Thymus (tissue), 11 donors: ENCODE measurements around the gene SCN10A. TPM values are rescaled to one million over a fixed set of nuclear protein-coding genes. Genes with fewer than 3 reads are reported as not detected.

Experiments
- DNase-seq, 9 donors: peaks; one replicate each; pipeline ENCODE4 v3.0.0-alpha.2; 2013; ENCODE audit warnings: low spot score in 9 of 9, low read depth in 6 of 9, missing footprints in 1 of 9
- H3K27ac ChIP-seq, 2 donors: one replicate each; pipeline ENCODE4 v1.5.1; 2013; ENCODE audit warnings: control low read depth in 1 of 2, low read depth in 1 of 2, low read length in 1 of 2, mild to moderate bottlenecking in 1 of 2, moderate library complexity in 1 of 2
- H3K27me3 ChIP-seq, 2 donors: one replicate each; pipeline ENCODE4 v1.5.1; 2013; ENCODE audit warnings: low read length in 1 of 2; ENCODE audit not compliant: control insufficient read depth in 2 of 2, insufficient read depth in 1 of 2
- H3K36me3 ChIP-seq, 2 donors: one replicate each; pipeline ENCODE4 v1.5.1; 2013; ENCODE audit warnings: low read length in 1 of 2, mild to moderate bottlenecking in 1 of 2, moderate library complexity in 1 of 2; ENCODE audit not compliant: control insufficient read depth in 2 of 2, insufficient read depth in 2 of 2
- H3K4me1 ChIP-seq, 2 donors: one replicate each; pipeline ENCODE4 v1.5.1; 2013; ENCODE audit warnings: low read length in 2 of 2; ENCODE audit not compliant: control insufficient read depth in 2 of 2, insufficient read depth in 2 of 2
- H3K4me3 ChIP-seq, 2 donors: one replicate each; pipeline ENCODE4 v1.5.1; 2013; ENCODE audit warnings: low read length in 2 of 2, control low read depth in 1 of 2, mild to moderate bottlenecking in 1 of 2
- H3K9me3 ChIP-seq, 2 donors: one replicate each; pipeline ENCODE4 v1.5.1; 2013; ENCODE audit warnings: low read length in 1 of 2, mild to moderate bottlenecking in 1 of 2; ENCODE audit not compliant: control insufficient read depth in 2 of 2, insufficient read depth in 1 of 2
- WGBS: extraction: QIAGEN DNeasy Blood & Tissue Kit; methylation state at CpG from one replicate; pipeline ENCODE4 v1.1.7; 2013; 5-methylcytosine and 5-hydroxymethylcytosine counted together
- polyA plus RNA-seq: library from polyadenylated mRNA; stranded (reverse); fragments of 200-250 nt; gene quantifications from one replicate; pipeline ENCODE4 v1.2.3, GENCODE V29; 2013
- total RNA-seq: library from RNA; stranded (reverse); fragments of 120-200 nt; gene quantifications from one replicate; pipeline ENCODE4 v1.2.4, GENCODE V29; 2013
- donor health status: healthy.

Gene SCN10A
- total and polyA plus RNA-seq, 2 donors = 0.02 TPM; not detected in 1

- no peak overlapping the region for H3K4me3 ChIP-seq
- H3K27me3 ChIP-seq = no peaks in the 10 kb centered on the region
- 85% methylated on average over 1 of the region's 1 CpG for WGBS
- no peaks in the 10 kb centered on the region for H3K4me1 ChIP-seq
- H3K9me3 ChIP-seq = no peaks in the 10 kb centered on the region
- no peak for DNase-seq
- H3K27ac ChIP-seq = no peak overlapping the region
- H3K36me3 ChIP-seq = no peaks in the 10 kb centered on the region
These were observed 11.0 kb downstream of the SCN10A start for GRCh38 chr3:38805004-38805403.

GRCh38 chr3:38800511-38800910 lies 15.5 kb downstream of the SCN10A start:
- Histone ChIP-seq H3K27me3 (no peaks in the 10 kb centered on the region), H3K27ac (no peak overlapping the region), H3K4me3 (no peak overlapping the region), H3K9me3 (no peaks in the 10 kb centered on the region), H3K36me3 (no peaks in the 10 kb centered on the region), H3K4me1 (no peaks in the 10 kb centered on the region)
- no peak for DNase-seq
- WGBS = 79% methylated on average over 1 of the region's 1 CpG

- Histone ChIP-seq H3K27me3 (no peaks in the 10 kb centered on the region), H3K4me1 (no peaks in the 10 kb centered on the region), H3K9me3 (no peaks in the 10 kb centered on the region), H3K27ac (no peak overlapping the region), H3K4me3 (no peak overlapping the region), H3K36me3 (no peaks in the 10 kb centered on the region)
- 97% methylated on average over 8 of the region's 8 CpGs for WGBS
- no peak for DNase-seq
These were observed 22.3 kb downstream of the SCN10A start for GRCh38 chr3:38793721-38794120.

GRCh38 chr3:38792983-38793382 lies 23.0 kb downstream of the SCN10A start:
- no peaks in the 10 kb centered on the region for H3K27me3 ChIP-seq
- 93% methylated on average over 1 of the region's 1 CpG for WGBS
- H3K4me3 ChIP-seq = no peak overlapping the region
- no peak for DNase-seq
- H3K9me3 ChIP-seq = no peaks in the 10 kb centered on the region
- no peaks in the 10 kb centered on the region for H3K4me1 ChIP-seq
- H3K36me3 ChIP-seq = no peaks in the 10 kb centered on the region
- no peak overlapping the region for H3K27ac ChIP-seq

- H3K9me3 ChIP-seq = no peaks in the 10 kb centered on the region
- no peak for DNase-seq
- 46% methylated on average over 4 of the region's 4 CpGs for WGBS
- no peaks in the 10 kb centered on the region for H3K4me1 ChIP-seq
- no peak overlapping the region for H3K4me3 ChIP-seq
- no peaks in the 10 kb centered on the region for H3K27me3 ChIP-seq
- no peak overlapping the region for H3K27ac ChIP-seq
- no peaks in the 10 kb centered on the region for H3K36me3 ChIP-seq
These were observed 33.9 kb downstream of the SCN10A start for GRCh38 chr3:38782148-38782547.

- H3K4me1 ChIP-seq = no peaks in the 10 kb centered on the region
- no peaks in the 10 kb centered on the region for H3K36me3 ChIP-seq
- no peaks in the 10 kb centered on the region for H3K9me3 ChIP-seq
- no peak for DNase-seq
- H3K27ac ChIP-seq = no peak overlapping the region
- H3K27me3 ChIP-seq = no peaks in the 10 kb centered on the region
- no peak overlapping the region for H3K4me3 ChIP-seq
These were observed 42.5 kb downstream of the SCN10A start for GRCh38 chr3:38773528-38773927.

- H3K36me3 ChIP-seq = no peaks in the 10 kb centered on the region
- no peak for DNase-seq
- no peaks in the 10 kb centered on the region for H3K4me1 ChIP-seq
- WGBS = 64% methylated on average over 3 of the region's 3 CpGs
- no peaks in the 10 kb centered on the region for H3K27me3 ChIP-seq
- H3K9me3 ChIP-seq = no peaks in the 10 kb centered on the region
- no peak overlapping the region for H3K4me3 ChIP-seq
- no peak overlapping the region for H3K27ac ChIP-seq
These were observed 52.4 kb downstream of the SCN10A start for GRCh38 chr3:38763569-38763968.

GRCh38 chr3:38758557-38758956 lies 57.5 kb downstream of the SCN10A start:
- WGBS = 98% methylated on average over 3 of the region's 3 CpGs
- DNase-seq = no peak
- no peaks in the 10 kb centered on the region for H3K36me3 ChIP-seq
- H3K4me1 ChIP-seq = no peaks in the 10 kb centered on the region
- no peaks in the 10 kb centered on the region for H3K9me3 ChIP-seq
- H3K27ac ChIP-seq = no peak overlapping the region
- no peak overlapping the region for H3K4me3 ChIP-seq
- no peaks in the 10 kb centered on the region for H3K27me3 ChIP-seq

GRCh38 chr3:38757721-38758120 lies 58.3 kb downstream of the SCN10A start:
- Histone ChIP-seq H3K27ac (no peak overlapping the region), H3K4me3 (no peak overlapping the region), H3K9me3 (no peaks in the 10 kb centered on the region), H3K27me3 (no peaks in the 10 kb centered on the region), H3K36me3 (no peaks in the 10 kb centered on the region), H3K4me1 (no peaks in the 10 kb centered on the region)
- no peak for DNase-seq
- 95% methylated on average over 4 of the region's 4 CpGs for WGBS

- no peaks in the 10 kb centered on the region for H3K36me3 ChIP-seq
- H3K4me1 ChIP-seq = no peaks in the 10 kb centered on the region
- no peaks in the 10 kb centered on the region for H3K9me3 ChIP-seq
- H3K4me3 ChIP-seq = no peak overlapping the region
- WGBS = 91% methylated on average over 5 of the region's 5 CpGs
- no peak overlapping the region for H3K27ac ChIP-seq
- H3K27me3 ChIP-seq = peaks cover 0 to 2% of the 10 kb centered on the region in 2 donors
- DNase-seq = no peak
These were observed 59.1 kb downstream of the SCN10A start for GRCh38 chr3:38756892-38757291.
